Measurements from ENCODE around the gene ZFP36L1.
"Not testable (repeated sequence)": the region's sequence is repeated elsewhere in the genome, so short reads cannot be mapped to it uniquely, and the experiment has no call there.

Gene ZFP36L1

DNA sequence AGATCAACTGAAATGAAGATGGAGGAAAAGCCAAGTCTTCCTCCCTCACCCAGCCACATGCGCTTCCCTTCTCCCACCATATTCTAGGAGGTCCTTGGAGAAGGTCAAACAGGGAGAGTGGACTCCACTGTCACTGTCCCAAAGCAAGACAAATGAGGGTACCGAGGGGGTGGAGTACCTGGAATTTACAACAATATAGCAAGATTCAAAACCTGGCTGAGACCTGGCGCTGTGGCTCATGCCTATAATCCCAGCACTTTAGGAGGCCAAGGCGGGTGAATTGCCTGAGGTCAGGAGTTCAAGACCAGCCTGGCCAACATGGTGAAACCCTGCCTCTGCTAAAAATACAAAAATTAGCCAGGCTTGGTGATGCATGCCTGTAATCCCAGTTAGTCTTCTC lies 29.0 kb downstream of the ZFP36L1 start:
- not testable (repeated sequence) for DNase-seq

DNA sequence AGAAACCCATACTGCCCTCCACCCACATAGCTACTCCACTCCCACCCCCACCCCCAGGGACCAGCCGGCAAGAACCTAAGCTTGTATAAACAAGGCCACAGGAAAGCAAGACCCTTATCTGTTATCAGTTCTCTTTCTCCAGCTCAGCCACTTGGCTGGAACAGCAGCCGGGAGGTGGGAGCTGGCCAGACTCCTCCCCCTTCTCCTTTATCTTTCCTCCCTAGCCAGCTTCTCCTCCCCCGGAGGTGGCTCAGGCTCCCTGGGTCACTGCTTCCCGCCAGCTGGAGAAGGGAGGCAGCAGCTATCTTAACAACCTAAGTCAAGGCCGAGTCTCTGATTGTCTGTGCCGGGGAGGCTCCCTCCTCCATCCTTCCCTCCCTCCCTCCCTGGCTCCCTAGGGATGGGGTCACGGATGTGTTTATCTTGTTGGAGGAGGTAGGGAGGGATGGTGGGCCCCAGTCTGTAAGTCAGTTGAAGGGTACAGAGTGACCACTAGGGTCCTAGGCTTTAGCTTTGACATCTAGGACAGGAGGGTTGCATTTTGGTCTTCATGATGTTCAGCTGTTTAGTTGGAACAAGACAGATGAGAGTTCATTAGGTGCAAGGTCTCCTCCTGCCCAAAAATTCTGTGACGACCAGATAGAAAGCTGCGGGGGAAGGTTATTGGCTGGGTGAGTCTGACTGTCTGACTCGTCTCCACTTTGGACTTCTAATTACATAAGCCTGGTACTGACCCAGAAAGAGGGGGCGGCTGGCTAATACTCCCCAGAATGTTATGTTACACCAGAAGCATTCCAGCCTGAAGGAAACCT lies 29.7 kb downstream of the ZFP36L1 start:
- peak; percentile 71 for DNase-seq

DNA sequence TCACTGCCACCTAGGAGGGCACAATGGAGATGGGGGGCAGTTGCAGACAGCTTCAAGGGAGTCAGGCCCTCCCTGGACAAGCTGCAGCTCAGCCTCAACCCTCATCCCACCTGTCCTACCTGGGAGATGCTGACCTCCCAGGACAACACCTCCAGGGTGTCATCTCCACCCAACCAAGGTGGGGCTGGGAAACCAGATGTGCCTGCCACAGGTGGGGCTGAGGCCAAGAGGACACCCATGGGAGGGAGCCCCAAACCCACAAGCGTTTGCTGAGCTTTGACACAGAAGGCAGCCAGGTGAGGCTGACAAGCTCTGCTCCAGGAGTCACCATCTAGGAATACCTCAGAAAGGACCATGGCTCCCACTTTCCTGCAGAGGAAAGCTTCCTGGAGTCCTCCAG lies 31.5 kb downstream of the ZFP36L1 start:
- no peak for DNase-seq

DNA sequence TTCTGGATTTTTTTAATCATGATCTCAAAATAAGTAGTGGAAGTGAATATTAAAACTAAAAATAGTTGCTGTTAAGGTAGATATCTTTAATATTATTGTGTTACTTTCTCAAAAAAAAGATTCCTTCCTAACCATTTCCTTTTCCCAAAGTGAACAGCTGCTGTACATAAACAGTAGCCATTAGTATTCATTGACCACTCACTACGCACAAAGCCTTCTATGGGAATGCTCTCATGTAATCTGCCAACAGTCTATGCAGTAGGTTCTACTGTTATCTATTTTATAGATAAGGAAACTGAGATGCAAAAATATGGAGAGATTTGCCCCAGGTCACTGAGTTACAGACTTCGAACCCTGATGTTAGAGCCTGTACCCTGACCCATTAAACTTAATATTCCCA lies 32.1 kb downstream of the ZFP36L1 start:
- DNase-seq, result no peak

GRCh38 chr14:68759937-68760336 lies 32.9 kb downstream of the ZFP36L1 start:
- no peak for DNase-seq

DNA sequence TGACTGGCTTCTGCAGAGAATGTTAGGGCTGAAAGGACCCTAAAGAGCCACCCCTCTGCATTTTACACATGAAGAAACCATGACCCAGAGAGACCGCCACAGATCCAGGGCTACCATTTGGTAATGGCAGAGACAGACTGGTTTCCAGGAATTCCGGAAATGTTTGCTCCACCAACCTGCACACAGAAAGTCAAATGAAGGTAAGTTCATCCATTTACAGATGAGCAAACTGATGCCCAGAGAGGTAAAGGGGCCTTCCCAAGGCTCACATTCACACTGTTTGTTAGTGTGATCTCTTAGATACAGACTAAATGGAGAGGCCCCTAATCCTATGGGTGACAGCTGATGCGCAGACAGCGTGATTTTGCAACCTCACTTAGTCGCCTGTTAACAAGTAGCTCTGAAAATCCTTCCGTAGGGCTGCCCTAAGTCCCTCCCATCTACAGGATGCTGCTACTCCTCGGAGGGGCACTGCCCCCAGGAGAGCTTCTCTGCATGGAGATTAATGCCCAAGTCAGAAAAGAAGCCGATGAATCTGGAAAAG lies 33.8 kb downstream of the ZFP36L1 start:
- no peak for DNase-seq

- no peak for DNase-seq
Measured at GRCh38 chr14:68758301-68758700, 34.6 kb downstream of the ZFP36L1 start.

DNA sequence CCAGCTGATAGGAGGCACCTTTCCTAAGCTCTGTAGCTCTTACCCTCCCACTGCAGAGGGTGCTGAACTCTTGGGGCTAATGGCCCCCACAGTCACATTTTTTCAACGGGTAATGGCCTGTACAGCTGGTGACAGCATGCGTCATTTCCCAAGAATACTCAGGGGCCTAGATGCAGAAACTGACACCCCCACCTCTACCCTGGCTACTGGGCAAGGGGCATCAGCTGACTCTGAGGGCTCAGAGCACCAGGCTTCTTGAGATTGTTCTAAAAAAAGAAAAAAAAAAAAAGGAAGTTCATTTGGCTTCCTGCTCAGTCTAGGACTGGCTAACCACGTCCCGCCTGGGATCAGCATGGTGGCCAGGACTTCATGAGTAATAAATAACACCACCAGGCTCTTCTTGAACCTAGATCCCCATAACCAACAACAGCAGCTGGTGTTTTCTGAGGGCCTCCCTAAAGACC lies 35.2 kb downstream of the ZFP36L1 start:
- peak; percentile 43 for DNase-seq

DNA sequence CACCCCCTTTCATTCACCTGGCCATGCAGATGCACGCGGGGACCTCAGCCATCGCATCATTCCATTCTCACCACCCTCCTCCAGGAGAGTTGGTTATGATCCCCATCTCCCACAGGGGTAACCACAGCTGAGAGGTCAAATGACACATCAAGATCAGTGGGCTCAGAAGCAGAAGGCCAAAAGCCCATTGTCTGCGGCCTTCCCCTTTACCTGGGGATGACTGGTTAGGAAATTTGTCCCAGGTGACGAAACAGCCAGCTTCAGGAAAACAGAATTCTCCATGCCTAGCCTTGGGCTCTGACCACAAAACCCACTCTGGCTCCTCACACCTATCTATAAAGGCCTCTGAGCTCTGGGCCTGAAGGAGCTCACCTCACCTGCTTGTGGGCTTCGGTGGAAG lies 36.1 kb downstream of the ZFP36L1 start:
- no peak for DNase-seq

- peak; percentile 64 for DNase-seq
Measured at GRCh38 chr14:68756000-68756481, 36.8 kb downstream of the ZFP36L1 start.

- no peak for DNase-seq
Measured at GRCh38 chr14:68755016-68755353, 37.9 kb downstream of the ZFP36L1 start.

GRCh38 chr14:68753690-68754089 lies 39.2 kb downstream of the ZFP36L1 start:
- no peak for DNase-seq

GRCh38 chr14:68752271-68753006 lies 40.4 kb downstream of the ZFP36L1 start:
- DNase-seq, result no peak

GRCh38 chr14:68749487-68750475 lies 43.1 kb downstream of the ZFP36L1 start:
- DNase-seq, result no peak

- no peak for DNase-seq
Measured at GRCh38 chr14:68748691-68749090, 44.2 kb downstream of the ZFP36L1 start.

DNA sequence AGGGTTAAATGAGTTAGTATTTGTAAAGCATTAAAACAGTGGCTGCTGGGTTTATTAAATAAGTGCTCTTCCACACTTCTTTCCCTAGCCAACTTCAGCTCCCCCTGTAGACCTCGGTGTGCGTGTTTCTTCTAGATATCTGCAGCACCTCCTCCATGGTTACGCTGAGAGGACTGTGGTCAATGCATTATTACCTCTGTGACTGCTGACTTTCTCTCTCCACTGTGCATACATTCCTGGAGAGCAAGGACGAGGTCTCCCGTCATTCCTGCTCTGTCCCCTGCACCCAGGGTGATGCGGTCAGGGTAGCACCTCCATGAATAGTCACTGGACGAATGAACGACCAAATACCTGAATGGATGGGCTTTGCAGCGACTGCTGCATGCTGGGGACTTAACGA lies 44.6 kb downstream of the ZFP36L1 start:
- DNase-seq, result no peak

DNA sequence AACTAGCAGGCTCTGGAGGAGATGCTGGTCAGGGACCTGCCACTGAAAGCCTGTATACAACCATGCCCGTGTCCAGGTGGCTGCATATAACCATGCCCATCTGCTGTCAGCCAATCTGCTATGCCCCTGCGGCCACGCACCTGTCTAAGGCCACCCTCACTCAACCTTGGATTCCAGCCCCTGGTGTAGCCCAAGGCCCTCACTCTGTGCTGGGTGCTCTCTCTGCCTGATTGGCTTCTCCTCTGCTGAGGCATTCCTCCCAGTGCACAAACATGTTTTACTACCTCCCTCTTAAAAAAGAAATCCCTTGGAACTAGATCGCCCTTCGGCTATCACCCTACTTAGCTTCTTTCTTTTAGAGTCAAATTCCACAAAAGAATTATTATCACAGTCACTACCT lies 45.5 kb downstream of the ZFP36L1 start:
- DNase-seq, result no peak

- no peak for DNase-seq
Measured at GRCh38 chr14:68744613-68745012, 48.3 kb downstream of the ZFP36L1 start.

DNA sequence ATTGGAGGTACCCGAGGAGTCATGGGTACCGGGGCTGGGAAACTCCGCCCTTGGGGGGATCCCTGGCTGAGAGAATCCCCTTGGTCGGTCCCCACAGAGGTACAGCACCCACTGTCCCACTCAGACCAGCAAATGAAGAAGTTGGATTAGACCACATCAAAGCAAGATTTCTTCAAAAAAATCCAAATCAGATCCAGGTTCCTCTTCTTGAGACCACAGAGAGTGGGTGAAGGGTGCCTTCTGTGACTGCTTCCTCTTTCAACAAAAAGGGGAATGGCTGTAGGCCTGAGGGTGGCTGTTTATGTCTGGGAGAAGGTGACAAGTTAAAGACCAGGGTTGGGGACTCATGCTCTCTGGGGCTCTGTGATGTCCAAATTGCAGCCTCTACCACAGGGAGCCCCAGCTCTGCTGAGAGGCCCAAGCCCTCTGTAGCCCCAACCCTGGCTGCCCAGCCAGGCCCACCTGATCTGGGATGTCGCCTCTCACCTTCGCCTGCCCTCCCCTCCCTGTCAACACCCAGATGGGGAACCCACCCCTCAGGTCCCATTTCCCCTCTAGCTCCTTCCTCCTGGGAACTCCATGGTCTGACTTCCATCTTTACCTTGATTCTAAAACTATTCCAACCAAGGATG lies 50.9 kb downstream of the ZFP36L1 start:
- no peak for DNase-seq

GRCh38 chr14:68741477-68741791 lies 51.4 kb downstream of the ZFP36L1 start:
- no peak for DNase-seq

- DNase-seq, result no peak
Measured at GRCh38 chr14:68740788-68741476, 51.9 kb downstream of the ZFP36L1 start.

Data from right kidney (tissue), 1 donor.